Measurements from ENCODE around the gene CYP1A2. TPM values are rescaled to one million over a fixed set of nuclear protein-coding genes. Genes with fewer than 3 reads are reported as not detected.

The CYP1A2 gene
- total and polyA plus RNA-seq, 8 donors, result 0.15 to 0.58 (median 0.31) TPM; not detected in 1

DNA sequence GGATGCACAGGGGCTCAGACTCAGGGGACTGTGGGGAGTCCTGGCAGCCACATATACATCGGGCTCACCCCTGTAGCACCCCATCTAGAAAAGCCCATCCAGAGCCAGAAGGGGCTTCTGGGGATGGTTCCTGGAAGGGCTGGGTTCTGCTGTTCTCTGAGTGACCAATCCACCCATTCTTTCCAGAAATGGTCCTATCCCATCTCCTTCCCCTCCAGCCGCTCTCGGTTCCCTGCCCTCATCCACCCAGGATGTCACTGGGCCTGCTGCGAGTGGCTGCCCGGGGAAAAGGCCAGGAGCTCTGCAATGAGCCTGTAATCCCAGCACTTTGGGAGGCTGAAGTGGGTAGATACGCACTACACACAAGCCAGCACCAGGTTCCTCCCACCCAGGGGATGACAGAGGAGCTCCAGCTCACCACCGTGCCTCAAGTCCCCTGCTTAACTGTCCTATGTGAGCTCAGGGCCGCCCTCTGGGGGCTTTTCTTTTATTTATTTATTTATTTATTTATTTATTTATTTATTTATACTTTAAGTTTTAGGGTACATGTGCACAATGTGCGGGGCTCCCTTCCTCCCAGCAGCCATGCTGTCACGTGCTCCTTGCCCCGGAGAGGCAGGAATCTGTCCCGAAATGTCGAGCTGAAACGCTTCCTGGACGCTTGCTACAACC, 19.6 kb downstream of the CYP1A2 start:
- no peak for ATAC-seq
- Histone ChIP-seq H3K9me3 (no peaks in the 10 kb centered on the region), H3K36me3 (no peaks in the 10 kb centered on the region), H3K27me3 (peaks cover 0 to 4% of the 10 kb centered on the region in 2 donors), H3K27ac (no peak overlapping the region), H3K4me1 (peaks cover 5 to 13% of the 10 kb centered on the region in 2 donors), H3K4me3 (no peak overlapping the region)
- peak in 1 of 4 donors; percentile 45 for DNase-seq
- TF ChIP-seq CTCF (IDR thresholded peaks at IDR 0.05), result no peak
- intact Hi-C loops (cut with DNase I), result loop anchor here (2.0 to 10.0 kb wide), 2 partner anchors 133 kb away; no protein-coding TSS in a partner anchor

DNA sequence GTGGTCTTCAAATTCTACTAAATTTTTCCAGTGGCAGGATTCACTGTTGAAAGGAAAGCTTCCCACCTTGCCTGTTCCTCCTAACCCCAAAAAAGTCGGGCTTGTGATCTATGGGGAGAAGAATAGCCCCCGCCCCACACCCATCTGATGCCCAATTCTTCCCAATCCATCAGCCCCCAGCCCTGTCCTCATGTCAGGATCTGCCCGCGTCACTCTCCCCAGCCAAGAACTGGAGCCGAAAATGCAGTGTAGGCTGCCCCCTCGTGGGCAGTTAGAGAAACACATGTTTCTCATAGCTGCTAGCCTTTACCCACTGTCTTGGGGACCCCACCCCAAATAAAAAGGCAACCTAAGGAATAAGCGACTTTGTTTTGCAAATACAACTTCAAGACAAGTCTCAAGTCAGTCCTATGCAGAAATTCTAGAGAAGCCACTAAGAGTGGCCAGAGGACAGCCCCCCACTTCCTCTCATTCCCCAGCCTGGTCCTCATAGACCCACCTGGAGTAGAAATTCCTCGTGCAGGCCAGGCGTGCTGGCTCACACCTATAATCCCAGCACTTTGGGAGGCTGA, 20.2 kb downstream of the CYP1A2 start:
- ATAC-seq (peak; percentile 78), DNase-seq (peak in 3 of 4 donors; percentile 42 to 85 (median 69))
- no peak overlapping the region for H3K27ac ChIP-seq
- intact Hi-C loops (cut with DNase I), result loop anchor here (2.0 to 10.0 kb wide), 2 partner anchors 134 kb away; no protein-coding TSS in a partner anchor
- H3K27me3 ChIP-seq, result peaks cover 0 to 4% of the 10 kb centered on the region in 2 donors
- peak; percentile 67 to 84 for TF ChIP-seq CTCF (IDR thresholded peaks at IDR 0.05)
- H3K4me3 ChIP-seq, result no peak overlapping the region
- H3K36me3 ChIP-seq, result no peaks in the 10 kb centered on the region
- no peaks in the 10 kb centered on the region for H3K9me3 ChIP-seq
- peaks cover 5 to 19% of the 10 kb centered on the region in 2 donors for H3K4me1 ChIP-seq

GRCh38 chr15:74769463-74770025, 20.9 kb downstream of the CYP1A2 start:
- H3K9me3 ChIP-seq, result no peaks in the 10 kb centered on the region
- TF ChIP-seq CTCF (IDR thresholded peaks at IDR 0.05), result no peak
- H3K27me3 ChIP-seq, result peaks cover 0 to 4% of the 10 kb centered on the region in 2 donors
- intact Hi-C loops (cut with DNase I), result loop anchor here (2.0 to 10.0 kb wide), 3 partner anchors 135 to 183 kb away; no protein-coding TSS in a partner anchor
- DNase-seq (peak in 1 of 4 donors; percentile 2), ATAC-seq (no peak)
- H3K4me3 ChIP-seq, result no peak overlapping the region
- no peaks in the 10 kb centered on the region for H3K36me3 ChIP-seq
- H3K27ac ChIP-seq, result no peak overlapping the region
- peaks cover 5 to 26% of the 10 kb centered on the region in 2 donors for H3K4me1 ChIP-seq

- Histone ChIP-seq H3K36me3 (no peaks in the 10 kb centered on the region), H3K4me1 (peaks cover 5 to 34% of the 10 kb centered on the region in 2 donors), H3K9me3 (no peaks in the 10 kb centered on the region), H3K4me3 (no peak overlapping the region), H3K27me3 (peaks cover 0 to 4% of the 10 kb centered on the region in 2 donors), H3K27ac (no peak overlapping the region)
- DNase-seq (peak in 1 of 4 donors; percentile 26), ATAC-seq (no peak)
- intact Hi-C loops (cut with DNase I), result loop anchor here in 1 of 2 donors (5.0 kb wide), 1 partner anchor 182 kb away; no protein-coding TSS in a partner anchor
- no peak for TF ChIP-seq CTCF (IDR thresholded peaks at IDR 0.05)
Observed at GRCh38 chr15:74770211-74770903, 21.7 kb downstream of the CYP1A2 start.

Measured in left lung (tissue), 10 donors.